ENCODE data around the gene SYNGR3.

SYNGR3 gene

GRCh38 chr16:2002406-2003230 lies 12.8 kb downstream of the SYNGR3 start:
- no peaks in the 10 kb centered on the region for H3K9me3 ChIP-seq (ENCODE audit: low read length)
- H3K27me3 ChIP-seq (ENCODE audit: insufficient read depth, low read length) = no peaks in the 10 kb centered on the region
- no peak overlapping the region for H2AFZ ChIP-seq (ENCODE audit: low read length)
- H3K4me2 ChIP-seq (ENCODE audit: low read length) = no peak overlapping the region
- H3K36me3 ChIP-seq (ENCODE audit: insufficient read depth, low read length) = peaks cover 67% of the 10 kb centered on the region
- H3K79me2 ChIP-seq (ENCODE audit: insufficient read depth, low read length) = no peaks in the 10 kb centered on the region
- TF ChIP-seq, protein P1, sequence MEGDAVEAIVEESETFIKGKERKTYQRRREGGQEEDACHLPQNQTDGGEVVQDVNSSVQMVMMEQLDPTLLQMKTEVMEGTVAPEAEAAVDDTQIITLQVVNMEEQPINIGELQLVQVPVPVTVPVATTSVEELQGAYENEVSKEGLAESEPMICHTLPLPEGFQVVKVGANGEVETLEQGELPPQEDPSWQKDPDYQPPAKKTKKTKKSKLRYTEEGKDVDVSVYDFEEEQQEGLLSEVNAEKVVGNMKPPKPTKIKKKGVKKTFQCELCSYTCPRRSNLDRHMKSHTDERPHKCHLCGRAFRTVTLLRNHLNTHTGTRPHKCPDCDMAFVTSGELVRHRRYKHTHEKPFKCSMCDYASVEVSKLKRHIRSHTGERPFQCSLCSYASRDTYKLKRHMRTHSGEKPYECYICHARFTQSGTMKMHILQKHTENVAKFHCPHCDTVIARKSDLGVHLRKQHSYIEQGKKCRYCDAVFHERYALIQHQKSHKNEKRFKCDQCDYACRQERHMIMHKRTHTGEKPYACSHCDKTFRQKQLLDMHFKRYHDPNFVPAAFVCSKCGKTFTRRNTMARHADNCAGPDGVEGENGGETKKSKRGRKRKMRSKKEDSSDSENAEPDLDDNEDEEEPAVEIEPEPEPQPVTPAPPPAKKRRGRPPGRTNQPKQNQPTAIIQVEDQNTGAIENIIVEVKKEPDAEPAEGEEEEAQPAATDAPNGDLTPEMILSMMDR (IDR thresholded peaks at IDR 0.05; ENCODE audit: low read length) = no peak
- TF ChIP-seq EZH2 (IDR thresholded peaks at IDR 0.05; ENCODE audit: borderline replicate concordance, low read length) = no peak
- H3K9me2 ChIP-seq (ENCODE audit: low read depth, low read length) = no peaks in the 10 kb centered on the region
- H3F3A ChIP-seq (ENCODE audit: insufficient read depth, low read length) = no peaks in the 10 kb centered on the region
- H3K4me3 ChIP-seq (ENCODE audit: low read depth, low read length, poor library complexity, severe bottlenecking) = no peak overlapping the region
- peaks cover 31% of the 10 kb centered on the region for H3K4me1 ChIP-seq (ENCODE audit: insufficient read depth, low read length, severe bottlenecking)
- H4K20me1 ChIP-seq (ENCODE audit: insufficient read depth, low read length) = no peaks in the 10 kb centered on the region
- no peak overlapping the region for H3K27ac ChIP-seq (ENCODE audit: low read depth, low read length, poor library complexity, severe bottlenecking)
- no peak overlapping the region for H3K9ac ChIP-seq (ENCODE audit: low read length)

- H4K20me1 ChIP-seq (ENCODE audit: insufficient read depth, low read length) = no peaks in the 10 kb centered on the region
- H3K9me2 ChIP-seq (ENCODE audit: low read depth, low read length) = no peaks in the 10 kb centered on the region
- H3K27me3 ChIP-seq (ENCODE audit: insufficient read depth, low read length) = no peaks in the 10 kb centered on the region
- peaks cover 60% of the 10 kb centered on the region for H3K36me3 ChIP-seq (ENCODE audit: insufficient read depth, low read length)
- H3K4me3 ChIP-seq (ENCODE audit: low read depth, low read length, poor library complexity, severe bottlenecking) = no peak overlapping the region
- H3K9me3 ChIP-seq (ENCODE audit: low read length) = no peaks in the 10 kb centered on the region
- no peak overlapping the region for H3K27ac ChIP-seq (ENCODE audit: low read depth, low read length, poor library complexity, severe bottlenecking)
- TF ChIP-seq, protein P1 (IDR thresholded peaks at IDR 0.05; ENCODE audit: low read length) = no peak
- TF ChIP-seq EZH2 (IDR thresholded peaks at IDR 0.05; ENCODE audit: borderline replicate concordance, low read length) = no peak
- H3K79me2 ChIP-seq (ENCODE audit: insufficient read depth, low read length) = peaks cover 4% of the 10 kb centered on the region
- no peaks in the 10 kb centered on the region for H3F3A ChIP-seq (ENCODE audit: insufficient read depth, low read length)
- H3K4me2 ChIP-seq (ENCODE audit: low read length) = no peak overlapping the region
- no peak overlapping the region for H2AFZ ChIP-seq (ENCODE audit: low read length)
- H3K9ac ChIP-seq (ENCODE audit: low read length) = no peak overlapping the region
- H3K4me1 ChIP-seq (ENCODE audit: insufficient read depth, low read length, severe bottlenecking) = peaks cover 38% of the 10 kb centered on the region
These were observed 13.6 kb downstream of the SYNGR3 start for GRCh38 chr16:2003231-2003826.

DNA sequence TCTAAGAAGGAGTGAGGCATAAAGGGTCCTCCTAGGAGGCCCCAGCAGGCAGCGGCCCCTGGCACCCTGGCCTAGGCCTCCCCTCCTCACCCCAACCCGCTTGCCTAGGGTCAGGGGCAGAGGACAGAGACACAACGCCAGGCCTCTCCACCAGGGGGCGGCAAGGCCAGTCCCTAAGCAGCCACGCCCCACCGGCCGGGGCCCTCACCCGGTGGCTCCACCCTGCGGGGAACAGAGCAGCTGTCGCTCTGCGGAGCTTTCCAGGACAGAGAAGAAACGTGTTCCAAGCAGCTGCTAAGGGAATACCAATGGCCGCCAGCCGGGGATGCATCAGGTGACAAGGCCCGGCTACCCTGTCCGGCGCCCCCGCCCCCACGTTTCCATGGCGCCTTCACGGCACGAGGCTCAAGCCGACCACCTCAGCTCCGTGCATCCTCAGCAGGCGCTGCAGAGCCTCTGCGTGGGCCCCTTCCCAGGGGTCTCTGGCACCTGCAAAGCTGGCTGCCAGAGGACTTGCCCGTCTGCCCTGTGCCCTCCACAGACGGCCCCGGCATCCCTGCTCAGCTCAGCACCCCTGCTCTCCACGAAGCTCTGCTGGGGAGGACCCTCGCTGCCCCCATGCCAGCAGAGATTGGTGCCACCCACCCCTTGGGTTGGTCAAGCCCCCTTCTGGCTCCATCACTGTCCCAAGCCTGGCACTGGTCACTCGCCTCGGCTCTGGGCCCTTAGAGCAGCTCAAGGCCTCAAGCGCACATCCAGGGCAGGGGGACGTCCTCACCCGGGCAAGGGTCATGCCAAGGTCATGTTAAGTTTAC lies 14.3 kb downstream of the SYNGR3 start:
- no peak for TF ChIP-seq EZH2 (IDR thresholded peaks at IDR 0.05; ENCODE audit: borderline replicate concordance, low read length)
- TF ChIP-seq, protein P1 (IDR thresholded peaks at IDR 0.05; ENCODE audit: low read length) = peak; percentile 94
- no peaks in the 10 kb centered on the region for H4K20me1 ChIP-seq (ENCODE audit: insufficient read depth, low read length)

More for the DNA sequence above, 14.3 kb downstream of the SYNGR3 start:
- Histone ChIP-seq H3K4me1 (ENCODE audit: insufficient read depth, low read length, severe bottlenecking) (peaks cover 45% of the 10 kb centered on the region), H3K79me2 (ENCODE audit: insufficient read depth, low read length) (peaks cover 9% of the 10 kb centered on the region), H3K9me2 (ENCODE audit: low read depth, low read length) (no peaks in the 10 kb centered on the region), H3K4me3 (ENCODE audit: low read depth, low read length, poor library complexity, severe bottlenecking) (no peak overlapping the region), H3K9ac (ENCODE audit: low read length) (no peak overlapping the region), H3K36me3 (ENCODE audit: insufficient read depth, low read length) (peaks cover 53% of the 10 kb centered on the region), H3K4me2 (ENCODE audit: low read length) (peak overlapping the region; percentile 6; the same call in 1 of the 2 replicates), H3K27me3 (ENCODE audit: insufficient read depth, low read length) (no peaks in the 10 kb centered on the region), H3K27ac (ENCODE audit: low read depth, low read length, poor library complexity, severe bottlenecking) (no peak overlapping the region), H2AFZ (ENCODE audit: low read length) (no peak overlapping the region), H3F3A (ENCODE audit: insufficient read depth, low read length) (no peaks in the 10 kb centered on the region), H3K9me3 (ENCODE audit: low read length) (no peaks in the 10 kb centered on the region)

All from OCI-LY1 (cell line).